ENCODE results near the gene NPY5R.

NPY5R gene

DNA sequence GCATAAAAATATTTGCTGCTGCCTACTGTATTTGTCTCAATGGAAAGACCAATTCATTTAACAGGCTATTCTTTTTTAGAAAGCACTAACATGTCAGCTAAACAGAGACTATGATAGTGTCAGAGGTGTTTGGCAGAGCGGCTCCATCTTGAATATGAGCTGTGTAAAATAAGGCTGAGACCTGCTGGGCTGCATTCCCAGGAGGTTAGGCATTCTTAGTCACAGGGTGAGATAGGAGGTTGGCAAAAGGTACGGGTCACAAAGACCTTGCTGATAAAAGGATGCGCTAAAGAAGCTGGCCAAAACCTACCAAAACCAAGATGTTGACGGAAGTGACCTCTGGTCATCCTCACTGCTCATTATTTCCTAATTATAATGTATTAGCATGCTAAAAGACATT is 41.8 kb downstream of the NPY5R start:
- no peak for FAIRE-seq

DNA sequence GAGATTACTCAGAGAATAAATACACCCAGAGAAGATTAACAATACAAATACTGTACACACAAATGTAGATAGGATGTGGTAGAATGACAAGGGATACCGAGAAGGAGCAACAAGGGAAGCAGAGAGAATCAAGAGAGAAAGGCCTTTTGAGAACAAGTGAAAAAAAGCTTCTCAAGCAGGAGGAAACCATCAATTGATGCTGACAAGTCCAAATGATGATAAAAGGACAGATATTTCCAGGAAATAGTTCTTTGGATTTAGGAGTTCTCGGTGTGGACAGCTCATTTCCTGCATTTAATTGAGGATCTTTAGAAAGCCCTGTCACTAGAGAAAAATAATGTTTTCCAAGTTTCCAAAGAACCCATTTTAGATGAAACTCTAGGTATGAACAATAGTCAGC is 48.1 kb downstream of the NPY5R start:
- no peak for FAIRE-seq

DNA sequence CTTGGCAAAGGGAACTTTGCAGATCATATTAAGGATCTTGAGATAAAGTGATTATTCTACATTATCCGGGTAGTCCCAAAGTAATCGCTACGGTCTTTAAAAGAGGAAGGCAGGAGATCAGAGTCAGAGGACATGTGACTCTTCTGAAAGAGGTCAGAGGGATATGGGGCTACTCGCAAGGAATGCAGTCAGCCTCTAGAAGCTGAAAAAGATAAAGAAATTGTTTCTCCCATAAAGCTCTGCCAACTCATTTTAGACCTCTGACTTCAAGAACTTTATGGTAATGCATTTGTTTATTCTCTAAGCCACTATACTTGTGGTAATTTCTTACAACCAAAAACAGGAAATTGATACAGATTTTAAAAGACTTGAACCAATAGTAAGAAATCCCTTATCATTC is 48.6 kb downstream of the NPY5R start:
- no peak for FAIRE-seq

DNA sequence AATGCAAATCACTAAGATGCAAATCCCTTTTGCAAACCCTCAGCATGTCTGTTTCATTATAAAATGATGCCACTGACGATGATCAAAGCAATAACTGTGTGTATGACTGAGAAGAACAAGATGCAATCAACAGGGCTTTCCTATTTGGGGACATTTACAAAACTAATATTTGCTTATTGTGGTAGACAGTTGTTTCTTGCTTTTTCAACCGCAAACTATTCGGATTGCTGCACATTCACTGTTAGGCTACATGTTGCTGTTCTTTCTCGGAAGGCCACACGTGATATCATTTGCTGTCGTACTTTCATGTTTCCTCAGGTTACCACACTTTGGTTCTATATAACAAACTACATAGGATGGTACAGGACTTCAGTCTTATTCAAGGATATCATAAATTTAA is 49.8 kb downstream of the NPY5R start:
- no peak for FAIRE-seq

DNA sequence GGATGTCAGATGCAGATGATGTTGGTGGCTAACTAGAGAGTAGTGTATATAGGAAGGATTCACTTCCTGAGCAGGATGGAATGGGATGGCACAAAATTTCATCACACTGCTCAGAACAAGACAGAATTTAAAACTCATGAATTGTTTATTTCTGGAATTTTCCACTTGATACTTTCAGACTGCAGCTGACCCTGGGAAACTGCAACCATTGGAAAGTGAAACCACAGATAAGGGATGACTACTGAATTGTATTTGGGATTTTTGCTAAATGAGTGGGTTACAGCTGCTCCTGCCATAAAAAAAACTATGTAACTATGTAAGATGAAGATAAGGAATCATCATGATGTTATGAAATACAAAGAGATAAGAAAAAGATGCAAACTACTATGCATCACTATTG is 51.4 kb downstream of the NPY5R start:
- no peak for FAIRE-seq

DNA sequence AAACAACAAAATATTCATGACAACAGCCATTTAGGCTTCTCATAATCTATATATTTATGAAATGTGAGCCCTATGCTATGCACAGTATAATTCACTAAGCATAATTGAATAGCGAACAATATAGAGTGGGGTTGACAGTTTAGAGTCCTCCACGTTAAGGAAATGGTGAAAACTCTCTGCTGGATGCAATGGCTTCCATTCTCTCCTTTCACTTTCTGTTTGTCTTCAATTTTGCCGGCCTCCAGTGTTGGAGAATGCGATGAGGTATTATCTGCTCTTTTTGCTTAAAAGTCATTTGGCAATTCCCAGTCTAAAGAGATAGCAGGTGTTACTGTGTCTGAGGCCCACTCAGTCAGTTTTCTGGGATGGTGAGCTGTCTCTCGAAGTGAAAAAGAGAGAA is 52.1 kb downstream of the NPY5R start:
- no peak for FAIRE-seq

DNA sequence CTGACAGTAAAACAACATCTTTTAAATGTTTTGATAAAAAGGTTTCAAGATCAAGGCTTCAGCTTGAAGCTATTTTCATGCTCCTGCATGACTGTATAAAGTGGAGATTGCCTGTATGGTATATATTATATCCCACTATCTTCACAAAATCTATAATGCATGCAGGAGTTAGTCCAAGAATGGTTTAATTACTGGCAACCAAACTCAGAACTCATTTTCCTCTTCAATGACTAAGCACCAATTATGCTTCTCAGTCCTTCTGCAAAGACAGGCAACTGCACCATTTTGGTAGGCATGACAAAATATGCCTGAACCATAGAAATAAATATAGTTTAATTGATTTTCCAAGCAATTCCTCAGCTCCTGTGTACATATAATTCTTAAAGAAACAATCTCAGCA is 54.5 kb downstream of the NPY5R start:
- FAIRE-seq, result no peak

DNA sequence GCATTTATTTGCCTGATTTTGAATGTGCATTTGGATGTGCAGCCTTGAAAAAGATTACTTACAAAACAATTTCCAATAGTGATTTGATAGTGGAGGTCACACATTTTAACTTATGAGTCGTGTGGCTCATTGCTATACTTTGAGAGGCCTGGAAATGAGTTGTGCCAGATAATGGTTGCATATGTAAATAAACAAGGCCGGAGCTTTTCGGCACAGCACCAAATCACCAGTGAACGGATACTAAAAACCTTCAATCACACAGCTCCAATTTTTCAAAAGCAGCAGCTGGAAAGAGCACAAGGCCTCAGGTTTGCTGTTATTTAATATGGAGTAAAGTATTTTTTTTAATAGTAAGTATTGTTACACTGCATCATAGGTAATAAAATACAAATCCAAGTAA is 57.2 kb downstream of the NPY5R start:
- FAIRE-seq, result no peak
